K562 (cell line): ENCODE data around the gene IGF2BP3. TPM values are rescaled to one million over a fixed set of nuclear protein-coding genes. Genes with fewer than 3 reads are reported as not detected.

Experiments
- BCLAF1 ChIP-seq, 2 experiments: fragments of 450-650 bp in 1 of 2; IDR thresholded peaks; 2 replicates each; pipeline ENCODE4 v1.6.1; 2011 to 2017; ENCODE audit warnings: low read depth in 2 of 2, antibody characterized with exemption in 1 of 2, borderline replicate concordance in 1 of 2, low read length in 1 of 2, mild to moderate bottlenecking in 1 of 2, mixed read lengths in 1 of 2; ENCODE audit not compliant: control insufficient read depth in 1 of 2
- HCFC1 ChIP-seq: IDR thresholded peaks from 2 replicates; pipeline ENCODE4 v1.6.1; 2012; ENCODE audit warnings: low read depth, low read length, improper control_type of control experiment
- MECOM ChIP-seq: fragments of 250-450 bp; sonication (Bioruptor Pico); IDR thresholded peaks from 2 replicates; pipeline ENCODE4 v1.8.0; 2022; ENCODE audit warnings: inconsistent platforms
- MLLT1 ChIP-seq, 2 experiments: fragments of 450-650 bp; IDR thresholded peaks; 2 replicates each; pipeline ENCODE4 v1.6.1; 2016
- MXI1 ChIP-seq: IDR thresholded peaks from 2 replicates; pipeline ENCODE4 v1.6.1; 2011; ENCODE audit warnings: low read depth, mild to moderate bottlenecking, improper control_type of control experiment, low read length
- NEUROD1 ChIP-seq: fragments of 150-350 bp; IDR thresholded peaks from 2 replicates; pipeline ENCODE4 v1.6.1; 2014; ENCODE audit warnings: borderline replicate concordance, low read length, low read depth; ENCODE audit not compliant: partially characterized antibody
- NR1H2 ChIP-seq: sonication (generic); formaldehyde crosslinking; IDR thresholded peaks from 2 replicates; pipeline ENCODE4 v1.4.0; 2020; ENCODE audit warnings: mild to moderate bottlenecking, missing genetic modification reagents
- PCBP1 ChIP-seq: fragments of 200-400 bp; formaldehyde crosslinking; IDR thresholded peaks from 2 replicates; pipeline ENCODE4 v1.6.1; 2018; ENCODE audit warnings: mild to moderate bottlenecking, low read depth, low read length; ENCODE audit not compliant: poor library complexity, severe bottlenecking
- PHF8 ChIP-seq: fragments of 200-600 bp; sonication (generic); IDR thresholded peaks from 2 replicates; pipeline ENCODE4 v1.6.1; 2012; ENCODE audit warnings: mixed run types, mild to moderate bottlenecking, inconsistent platforms, low read length, moderate library complexity, borderline replicate concordance
- PRDM10 ChIP-seq: fragments of 450-650 bp; IDR thresholded peaks from 2 replicates; pipeline ENCODE4 v1.6.1; 2018; ENCODE audit not compliant: partially characterized antibody
- RBBP5 ChIP-seq: fragments of 200-600 bp; sonication (generic); IDR thresholded peaks from 2 replicates; pipeline ENCODE4 v1.6.1; 2012; ENCODE audit warnings: borderline replicate concordance, mild to moderate bottlenecking, low read length, control low read depth, inconsistent platforms; ENCODE audit not compliant: insufficient read depth, poor library complexity, severe bottlenecking
- SAP30 ChIP-seq: fragments of 200-600 bp; sonication (generic); IDR thresholded peaks from 2 replicates; pipeline ENCODE4 v1.6.1; 2012; ENCODE audit warnings: borderline replicate concordance, low read depth, mild to moderate bottlenecking, moderate library complexity, low read length, control low read depth, inconsistent platforms; ENCODE audit not compliant: insufficient read depth, poor library complexity, severe bottlenecking
- SIN3A ChIP-seq, 2 experiments: fragments of 150-350 bp in 1 of 2; IDR thresholded peaks; 2 replicates each; pipeline ENCODE4 v1.6.1; 2011 to 2016; ENCODE audit warnings: borderline replicate concordance in 2 of 2, low read depth in 2 of 2, low read length in 2 of 2, mild to moderate bottlenecking in 2 of 2, moderate library complexity in 2 of 2; ENCODE audit not compliant: control insufficient read depth in 1 of 2
- SREBF1 ChIP-seq: fragments of 150-350 bp; IDR thresholded peaks from 2 replicates; pipeline ENCODE4 v1.6.1; 2014; ENCODE audit warnings: antibody characterized with exemption, low read depth, low read length, borderline replicate concordance
- TBP ChIP-seq: optimal IDR thresholded peaks from 2 replicates; pipeline ENCODE3; 2011; ENCODE audit warnings: low read depth, low read length, improper control_type of control experiment
- ZFX ChIP-seq: sonication (generic); formaldehyde crosslinking; IDR thresholded peaks from 2 replicates; pipeline ENCODE4 v1.8.0; 2022; ENCODE audit warnings: mild to moderate bottlenecking, missing genetic modification reagents, moderate library complexity
- ZNF133 ChIP-seq: fragments of 250-450 bp; sonication (Bioruptor Pico); IDR thresholded peaks from 2 replicates; pipeline ENCODE4 v1.4.0; 2020; ENCODE audit warnings: mild to moderate bottlenecking
- polyA plus RNA-seq, 8 experiments: library from polyadenylated mRNA; depleted of rRNA in 4 of 8; stranded (reverse) in 5 of 8; unstranded in 3 of 8; fragments of >200 nt; fragmentation: Nextera tagmentation in 2 of 8; fragmentation: Illumina TruSeq in 1 of 8; extraction: Ambion mirVana in 2 of 8; extraction: Trizol in 1 of 8; gene quantifications; 2 replicates each; pipeline versions ENCODE4 v1.2.1 to v1.2.3, GENCODE V29; 2011 to 2014; ENCODE audit warnings: inconsistent platforms in 1 of 8, missing spikeins in 1 of 8
- total RNA-seq, 7 experiments: library from RNA; depleted of rRNA in 6 of 7; stranded (reverse); fragments of >200 nt in 6 of 7; fragmentation: Illumina TruSeq in 2 of 7; extraction: Trizol in 2 of 7; gene quantifications; 2 replicates each; pipeline versions ENCODE4 v1.2.1 to v1.2.3, GENCODE V29; 2011 to 2021; ENCODE audit warnings: low replicate concordance in 1 of 7

IGF2BP3 gene
- total and polyA plus RNA-seq, 9 of the 15 experiments (the other 6 are each of a cell fraction or from before 2014, with no cell fraction given), result 8.4 to 88.1 (median 61.2) TPM

DNA sequence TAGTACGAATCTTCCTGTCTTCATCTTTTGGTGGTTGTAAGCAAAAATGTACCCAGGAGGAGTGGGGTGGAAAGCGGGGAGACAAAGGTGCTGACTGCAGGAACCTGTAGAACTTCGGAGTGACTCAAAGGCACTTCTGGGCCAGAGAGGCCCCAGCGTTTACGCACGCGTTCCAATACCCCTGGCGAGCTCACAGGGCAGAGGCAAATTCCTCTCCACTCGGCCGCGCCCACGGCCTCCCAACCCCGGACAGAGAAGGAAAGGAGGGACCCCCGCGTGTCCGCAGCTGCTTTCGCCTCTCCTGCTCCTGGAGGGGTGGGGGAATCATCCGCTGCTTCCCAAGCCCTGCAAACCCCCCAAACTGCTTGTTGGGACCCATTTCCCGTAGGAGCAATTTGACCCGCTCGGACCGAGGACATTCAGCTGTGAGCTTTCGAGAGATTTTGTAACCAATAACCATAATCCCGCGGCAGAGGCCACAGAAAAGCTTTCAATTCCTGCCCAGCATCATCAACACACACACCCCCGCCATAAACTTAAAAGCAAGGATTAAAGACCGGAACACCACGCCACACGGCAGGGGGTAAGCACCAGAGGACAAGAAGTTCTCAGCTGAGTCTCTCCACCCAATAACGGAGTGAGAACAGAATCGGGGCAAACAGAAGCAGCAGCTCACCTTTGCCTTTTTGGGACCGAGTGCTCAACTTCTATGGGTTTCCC, 2.3 kb downstream of the IGF2BP3 start (continued):
- peak; percentile 36 for TF ChIP-seq PRDM10
- TF ChIP-seq MLLT1 (IDR thresholded peaks at IDR 0.05), result peak in 1 of 2 experiments; percentile 40; a peak in 2 of 4 replicates
- TF ChIP-seq PCBP1, result no peak
- no peak for TF ChIP-seq MECOM (CRISPR knock-in tag)
- 0 out of 2 replicates have a peak, but pooled peaks have one; percentile 50 for TF ChIP-seq MXI1
- TF ChIP-seq SIN3A (IDR thresholded peaks at IDR 0.05; ENCODE audit: borderline replicate concordance in 2 of 2, control insufficient read depth in 1 of 2, low read depth in 2 of 2, low read length in 2 of 2), result peak; percentile 53 to 57; a peak in 1 of 4 replicates
- TF ChIP-seq SAP30, result peak; percentile 42
- TF ChIP-seq NR1H2, result no peak
- no peak for TF ChIP-seq NEUROD1
- TF ChIP-seq SREBF1, result no peak
- peak; percentile 57 for TF ChIP-seq RBBP5
- TF ChIP-seq BCLAF1 (IDR thresholded peaks at IDR 0.05; ENCODE audit: borderline replicate concordance in 1 of 2, control insufficient read depth in 1 of 2, low read depth in 2 of 2, low read length in 1 of 2), result no peak
- TF ChIP-seq ZNF133 (CRISPR knock-in tag), result no peak
- peak; percentile 36; the same call in 1 of the 2 replicates for TF ChIP-seq ZFX (CRISPR knock-in tag)
- no peak for TF ChIP-seq PHF8
- TF ChIP-seq HCFC1, result no peak
- TF ChIP-seq TBP, result peak; percentile 34
